NCI-H2227 treated with DMSO at 0.1 percent for 48 hours (cell line): ENCODE measurements around the gene FAM219A.

ENCODE experiments used
- DNase-seq: peaks from one replicate; lab custom pipeline; 2025; lab: John Stamatoyannopoulos, UW

FAM219A gene

DNA sequence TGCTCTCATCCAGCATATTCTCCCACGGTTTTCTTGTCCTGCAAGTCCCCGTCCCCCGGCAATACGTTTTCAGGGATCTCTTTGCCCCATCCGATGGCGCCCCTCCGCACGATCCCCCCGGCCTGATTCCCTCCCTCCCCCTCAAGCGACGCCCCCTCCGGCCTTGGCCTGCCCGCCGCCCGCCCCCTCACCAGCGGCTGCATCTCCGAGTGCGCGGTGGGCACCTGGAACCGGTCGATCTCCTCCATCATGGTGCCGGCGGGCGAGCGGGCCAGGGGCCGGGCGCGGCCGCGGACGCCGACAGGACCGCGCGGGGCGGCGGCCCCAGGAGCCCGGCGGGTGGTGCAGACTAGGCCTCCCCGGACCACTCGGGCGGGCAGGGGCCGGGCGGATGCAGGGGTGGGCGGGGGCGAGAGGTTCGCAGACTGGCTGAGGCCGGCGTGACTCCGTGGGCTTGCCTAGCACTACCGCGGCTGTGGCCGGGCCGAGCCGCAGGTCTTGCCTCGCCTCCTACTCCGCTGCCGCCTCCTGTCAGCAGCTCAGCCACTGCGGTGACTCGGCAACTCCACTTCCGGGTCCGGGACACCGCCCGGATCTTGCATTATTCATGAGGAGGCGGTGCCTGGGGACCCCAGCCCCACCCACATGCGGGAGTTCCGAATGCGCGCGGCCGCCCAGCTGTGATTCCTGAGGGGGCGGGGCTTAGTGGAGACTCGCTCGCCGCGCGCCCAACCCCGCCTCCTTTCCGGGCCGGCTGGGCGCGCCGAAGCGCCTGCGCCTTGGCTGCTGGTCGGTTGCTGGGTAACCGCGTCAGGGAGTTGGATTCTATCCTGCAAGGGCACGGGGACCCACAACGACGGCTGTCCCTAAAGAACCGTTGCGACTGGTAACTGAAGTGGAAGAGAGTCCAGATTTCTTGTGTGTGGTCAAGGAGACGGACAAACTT, at the start of gene FAM219A, which contains the start of gene DNAI1:
Gene FAM219A, minus strand, starts transcription at position 558 of the 946 bp plus-strand sequence. Its CDS starts 307 bp downstream, at position 251.
Gene DNAI1, plus strand, starts transcription at position 793 of the 946 bp plus-strand sequence. CDS start 201 bp downstream, outside the sequence.
- peak; percentile 96 for DNase-seq

- no peak for DNase-seq
These were observed 49.6 kb upstream of the FAM219A start for GRCh38 chr9:34507966-34508365.

- DNase-seq = no peak
These were observed 49.2 kb upstream of the FAM219A start for GRCh38 chr9:34507556-34507955.

DNA sequence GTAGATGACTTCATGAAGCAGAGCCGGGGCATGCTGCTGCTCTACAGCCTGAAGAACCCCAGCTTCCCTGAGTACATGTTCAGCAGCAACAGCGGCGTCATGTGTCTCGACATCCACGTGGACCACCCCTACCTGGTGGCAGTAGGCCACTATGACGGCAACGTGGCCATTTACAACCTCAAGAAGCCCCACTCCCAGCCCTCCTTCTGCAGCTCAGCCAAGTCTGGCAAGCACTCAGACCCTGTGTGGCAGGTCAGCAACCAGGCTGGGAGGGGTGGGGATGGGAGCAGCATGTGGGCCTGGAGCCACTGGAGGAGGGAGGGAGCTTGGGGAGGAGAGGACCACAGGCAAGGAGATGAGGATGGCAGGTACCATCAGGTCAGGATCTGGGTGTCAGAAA, 48.3 kb upstream of the FAM219A start:
- DNase-seq = no peak

- DNase-seq = no peak
These were observed 47.2 kb upstream of the FAM219A start for GRCh38 chr9:34505370-34506120.

GRCh38 chr9:34503406-34503805, 45.0 kb upstream of the FAM219A start:
- no peak for DNase-seq

DNA sequence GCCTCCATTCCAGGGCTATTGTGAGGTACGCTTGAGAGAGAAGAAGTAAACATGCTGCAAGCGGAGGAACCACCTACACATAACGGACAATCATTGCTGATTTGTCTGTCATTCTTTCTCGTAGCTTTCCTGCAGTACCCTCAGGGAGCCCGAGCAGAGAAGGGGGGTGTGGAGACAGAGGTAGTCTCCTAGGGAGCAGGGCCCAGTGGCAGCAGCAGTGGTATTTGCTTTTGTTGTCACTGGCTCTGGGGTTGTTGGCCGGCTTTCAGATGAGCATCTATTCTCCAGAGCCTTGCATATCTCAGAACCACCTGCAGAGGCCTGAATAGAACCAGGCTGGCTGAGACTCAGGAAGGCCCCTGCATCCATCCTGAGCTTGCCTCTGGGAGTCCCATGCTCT, 44.5 kb upstream of the FAM219A start:
- DNase-seq = no peak

DNA sequence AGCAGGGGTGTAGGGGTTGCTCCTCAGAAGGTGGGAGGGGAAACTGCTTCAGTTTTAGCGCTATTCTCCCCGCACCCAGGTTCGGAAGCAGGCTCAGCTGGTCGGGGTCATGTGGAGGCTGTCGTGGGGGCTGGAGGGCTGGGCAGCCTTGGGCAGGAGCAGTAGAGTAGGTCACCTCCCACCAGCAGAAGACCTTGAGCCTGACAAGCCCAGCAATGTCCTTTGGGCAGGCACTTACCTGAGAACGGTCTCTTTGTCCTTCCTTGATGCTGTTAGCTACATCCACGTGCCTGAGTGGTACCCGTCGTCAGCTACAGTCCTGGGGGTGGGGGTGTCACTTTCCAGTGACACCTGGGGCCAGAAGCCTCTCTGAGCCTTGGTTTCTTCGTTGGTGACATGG, 44.1 kb upstream of the FAM219A start:
- no peak for DNase-seq

DNA sequence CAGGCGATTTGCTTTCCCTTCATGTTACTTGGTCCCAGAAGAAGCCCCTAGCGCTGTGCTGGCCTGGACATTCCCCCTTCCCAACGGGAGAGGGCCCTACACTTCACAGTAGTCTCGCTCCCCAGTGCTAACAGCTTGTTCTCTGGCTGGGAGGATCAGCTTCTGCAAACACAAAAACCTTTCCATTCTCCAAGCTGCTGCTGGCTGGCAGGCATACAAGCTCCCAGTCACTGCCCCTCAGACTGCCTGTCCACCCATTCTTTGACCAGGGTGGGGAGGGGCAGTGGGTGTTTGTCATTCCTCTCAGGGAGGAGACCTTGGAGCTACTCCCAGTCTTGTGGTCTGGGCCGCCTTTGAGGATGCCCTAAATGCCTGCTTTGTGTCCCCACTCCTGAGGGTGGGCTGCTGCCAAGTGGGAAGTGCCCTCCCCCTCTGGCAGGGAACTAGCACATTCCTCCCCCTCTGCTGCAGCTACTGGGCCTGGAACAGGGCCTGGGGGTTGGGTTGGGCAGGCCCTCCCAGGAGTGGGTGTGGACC, 43.6 kb upstream of the FAM219A start:
- no peak for DNase-seq

- no peak for DNase-seq
These were observed 43.0 kb upstream of the FAM219A start for GRCh38 chr9:34501372-34501771.

DNA sequence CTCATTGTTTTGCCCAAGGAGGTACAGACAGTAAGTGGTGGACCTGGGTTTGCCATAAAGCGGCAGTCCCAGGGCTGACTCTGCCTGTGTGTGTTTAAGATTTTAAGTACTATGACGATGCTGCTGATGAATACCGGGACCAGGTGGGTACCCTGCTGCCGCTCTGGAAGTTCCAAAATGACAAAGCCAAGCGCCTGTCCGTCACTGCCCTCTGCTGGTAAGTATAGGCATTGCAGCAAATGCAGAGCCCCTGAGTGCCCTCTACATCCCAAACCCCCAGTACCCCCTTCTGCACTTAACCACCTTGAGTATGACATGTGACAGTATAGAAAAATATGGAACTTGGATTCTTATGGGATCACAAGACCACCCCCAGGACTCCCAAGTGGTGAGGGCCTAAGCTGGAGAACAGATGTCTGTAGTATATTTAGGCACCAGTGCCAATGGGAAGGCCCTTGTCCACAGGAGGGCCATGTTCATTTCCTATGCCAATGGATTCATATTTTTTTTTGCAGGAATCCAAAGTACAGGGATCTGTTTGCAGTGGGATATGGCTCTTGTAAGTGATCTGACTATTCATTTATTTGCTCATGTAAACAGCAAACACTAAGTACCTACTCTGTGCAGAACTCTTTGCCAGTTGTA, 42.4 kb upstream of the FAM219A start:
- DNase-seq = peak; percentile 49

- no peak for DNase-seq
These were observed 40.7 kb upstream of the FAM219A start for GRCh38 chr9:34499076-34499475.

GRCh38 chr9:34498553-34498952, 40.2 kb upstream of the FAM219A start:
- DNase-seq = no peak

GRCh38 chr9:34496149-34496712, 37.9 kb upstream of the FAM219A start:
- DNase-seq = no peak

GRCh38 chr9:34493972-34494535, 35.7 kb upstream of the FAM219A start:
- DNase-seq = no peak

GRCh38 chr9:34492051-34492450, 33.7 kb upstream of the FAM219A start:
- no peak for DNase-seq

GRCh38 chr9:34491596-34491995, 33.2 kb upstream of the FAM219A start:
- no peak for DNase-seq

GRCh38 chr9:34490760-34491159, 32.4 kb upstream of the FAM219A start:
- DNase-seq = no peak

DNA sequence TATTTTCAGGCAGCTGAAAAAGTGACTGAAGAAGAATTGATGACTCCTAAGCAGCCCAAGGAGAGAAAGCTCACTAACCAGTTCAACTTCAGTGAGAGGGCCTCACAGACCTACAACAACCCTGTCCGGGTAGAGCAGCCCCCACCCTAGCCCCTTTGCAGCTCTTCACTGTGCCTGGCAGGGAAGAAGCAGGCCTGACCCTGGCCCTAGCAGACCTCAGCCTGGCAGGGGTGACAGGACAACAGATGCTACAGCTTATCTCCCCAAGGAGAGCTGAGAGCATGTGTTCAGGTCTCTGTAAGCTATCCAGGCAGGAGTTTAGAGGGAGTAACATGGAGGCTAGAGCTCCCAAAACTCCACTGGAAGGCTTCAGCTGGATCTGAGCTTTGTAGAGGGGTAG, 32.0 kb upstream of the FAM219A start:
- DNase-seq = no peak

- no peak for DNase-seq
These were observed 28.2 kb upstream of the FAM219A start for GRCh38 chr9:34486572-34486971.

- DNase-seq = no peak
These were observed 27.5 kb upstream of the FAM219A start for GRCh38 chr9:34485822-34486221.
